ENCODE results near the gene SORCS2. TPM values are rescaled to one million over a fixed set of nuclear protein-coding genes. Genes with fewer than 3 reads are reported as not detected.

Gene SORCS2
- total and polyA plus RNA-seq, 8 donors: 4.6 to 9.7 (median 7.2) TPM

DNA sequence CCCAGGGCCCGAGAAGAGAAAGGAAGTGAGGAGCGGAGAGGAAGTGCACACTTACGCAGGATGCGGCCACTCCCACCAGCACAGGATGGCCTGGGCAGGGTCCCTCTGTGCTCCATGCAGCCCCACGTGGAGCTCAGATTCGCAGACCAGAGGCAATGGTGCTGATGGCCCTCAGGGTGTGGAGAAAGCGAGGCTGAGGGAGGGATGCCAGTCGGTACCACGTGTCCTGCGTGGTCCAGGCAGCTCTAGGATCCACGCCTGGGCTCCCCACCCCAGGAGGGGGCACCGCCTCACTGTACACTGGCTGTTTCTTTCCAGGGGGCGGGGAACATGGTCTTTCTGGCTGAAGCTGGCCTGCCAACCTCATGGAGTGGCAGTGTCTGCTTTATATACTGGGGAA is 505.5 kb downstream of the SORCS2 start:
- ATAC-seq: no peak
- peaks cover 0 to 39% of the 10 kb centered on the region in 2 donors for H3K27me3 ChIP-seq
- no peaks in the 10 kb centered on the region for H3K4me1 ChIP-seq
- no peak overlapping the region for H3K27ac ChIP-seq
- no peak overlapping the region for H3K4me3 ChIP-seq
- TF ChIP-seq, protein P1, sequence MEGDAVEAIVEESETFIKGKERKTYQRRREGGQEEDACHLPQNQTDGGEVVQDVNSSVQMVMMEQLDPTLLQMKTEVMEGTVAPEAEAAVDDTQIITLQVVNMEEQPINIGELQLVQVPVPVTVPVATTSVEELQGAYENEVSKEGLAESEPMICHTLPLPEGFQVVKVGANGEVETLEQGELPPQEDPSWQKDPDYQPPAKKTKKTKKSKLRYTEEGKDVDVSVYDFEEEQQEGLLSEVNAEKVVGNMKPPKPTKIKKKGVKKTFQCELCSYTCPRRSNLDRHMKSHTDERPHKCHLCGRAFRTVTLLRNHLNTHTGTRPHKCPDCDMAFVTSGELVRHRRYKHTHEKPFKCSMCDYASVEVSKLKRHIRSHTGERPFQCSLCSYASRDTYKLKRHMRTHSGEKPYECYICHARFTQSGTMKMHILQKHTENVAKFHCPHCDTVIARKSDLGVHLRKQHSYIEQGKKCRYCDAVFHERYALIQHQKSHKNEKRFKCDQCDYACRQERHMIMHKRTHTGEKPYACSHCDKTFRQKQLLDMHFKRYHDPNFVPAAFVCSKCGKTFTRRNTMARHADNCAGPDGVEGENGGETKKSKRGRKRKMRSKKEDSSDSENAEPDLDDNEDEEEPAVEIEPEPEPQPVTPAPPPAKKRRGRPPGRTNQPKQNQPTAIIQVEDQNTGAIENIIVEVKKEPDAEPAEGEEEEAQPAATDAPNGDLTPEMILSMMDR (IDR thresholded peaks at IDR 0.05): no peak
- DNase-seq: peak in 1 of 4 donors; percentile 57
- no peaks in the 10 kb centered on the region for H3K36me3 ChIP-seq
- intact Hi-C loops (cut with DNase I): no loop called here
- no peaks in the 10 kb centered on the region for H3K9me3 ChIP-seq

DNA sequence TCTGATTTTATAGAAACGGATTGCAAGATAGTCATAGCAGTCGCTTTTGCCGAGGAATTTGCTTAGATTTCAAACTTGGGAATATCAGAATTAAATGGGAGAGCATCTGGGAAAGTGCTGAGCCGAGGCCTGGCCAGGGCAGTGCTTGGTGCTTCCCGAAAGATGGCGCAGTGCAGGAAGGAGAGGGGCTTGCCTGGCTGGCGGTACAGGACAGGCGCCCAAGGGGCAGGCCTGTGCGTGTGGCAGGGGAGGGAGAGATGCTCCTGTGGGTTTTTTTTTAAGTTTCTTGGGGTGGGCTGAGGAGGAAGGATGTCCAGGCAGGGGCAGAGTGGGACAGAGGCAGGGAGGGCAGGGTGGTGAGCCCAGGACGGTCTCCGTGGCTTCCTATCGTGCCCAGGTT is 506.2 kb downstream of the SORCS2 start:
- no peaks in the 10 kb centered on the region for H3K36me3 ChIP-seq
- no peak overlapping the region for H3K4me3 ChIP-seq
- no peaks in the 10 kb centered on the region for H3K4me1 ChIP-seq
- peak; percentile 30 for ATAC-seq
- DNase-seq: peak in 1 of 4 donors; percentile 36
- H3K27me3 ChIP-seq: peaks cover 0 to 46% of the 10 kb centered on the region in 2 donors
- TF ChIP-seq, protein P1 (IDR thresholded peaks at IDR 0.05): no peak
- no peak overlapping the region for H3K27ac ChIP-seq
- H3K9me3 ChIP-seq: no peaks in the 10 kb centered on the region
- intact Hi-C loops (cut with DNase I): no loop called here

DNA sequence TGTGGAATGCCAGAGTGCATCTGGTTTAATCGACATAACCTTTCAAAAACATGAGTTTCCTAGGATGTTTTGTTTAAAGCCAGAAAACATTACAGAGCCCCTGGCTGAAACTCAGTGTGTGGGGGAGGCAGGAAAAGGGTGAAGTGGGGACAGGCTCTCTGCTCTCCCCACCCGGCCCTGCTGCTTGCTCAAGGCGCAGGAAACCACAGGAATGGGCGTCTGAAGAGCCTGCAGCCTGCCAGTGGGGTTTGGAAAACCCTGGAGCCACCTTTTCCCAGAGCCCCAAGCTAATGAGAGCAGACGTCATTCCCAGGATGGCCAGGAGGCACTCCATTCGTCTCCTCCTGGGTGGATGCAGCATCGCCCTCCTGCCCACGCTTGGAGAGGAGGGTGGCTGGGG is 506.7 kb downstream of the SORCS2 start:
- H3K36me3 ChIP-seq: no peaks in the 10 kb centered on the region
- no peak overlapping the region for H3K4me3 ChIP-seq
- no peak overlapping the region for H3K27ac ChIP-seq
- DNase-seq (peak in 2 of 4 donors; percentile 31 to 48), ATAC-seq (peak; percentile 62)
- H3K4me1 ChIP-seq: no peaks in the 10 kb centered on the region
- H3K9me3 ChIP-seq: no peaks in the 10 kb centered on the region
- TF ChIP-seq, protein P1 (IDR thresholded peaks at IDR 0.05): no peak
- intact Hi-C loops (cut with DNase I): no loop called here
- H3K27me3 ChIP-seq: peaks cover 0 to 49% of the 10 kb centered on the region in 2 donors

DNA sequence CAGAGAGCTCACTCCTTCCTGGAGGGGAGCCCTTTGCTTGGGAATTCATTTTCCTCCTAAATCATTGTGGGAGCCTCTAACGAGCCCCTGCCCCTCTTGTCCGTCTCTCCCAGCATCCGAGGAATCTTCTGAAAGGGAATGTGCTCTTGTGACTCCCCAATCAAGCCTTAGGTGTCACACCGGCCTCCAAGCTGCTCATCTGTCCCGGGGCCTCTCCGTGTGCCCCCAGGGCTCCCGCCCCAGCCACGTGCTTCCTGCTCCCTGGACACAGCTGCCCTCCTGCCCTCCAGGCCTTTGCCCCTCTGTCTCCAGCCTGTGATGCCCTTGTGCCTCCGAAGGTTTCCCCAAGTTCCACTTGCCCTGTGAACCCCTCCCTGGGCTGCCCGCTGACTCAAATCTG is 507.5 kb downstream of the SORCS2 start:
- DNase-seq (peak in 1 of 4 donors; percentile 62), ATAC-seq (no peak)
- intact Hi-C loops (cut with DNase I): no loop called here
- H3K27me3 ChIP-seq: peaks cover 0 to 54% of the 10 kb centered on the region in 2 donors
- no peak overlapping the region for H3K4me3 ChIP-seq
- no peaks in the 10 kb centered on the region for H3K4me1 ChIP-seq
- H3K36me3 ChIP-seq: no peaks in the 10 kb centered on the region
- no peak overlapping the region for H3K27ac ChIP-seq
- H3K9me3 ChIP-seq: no peaks in the 10 kb centered on the region
- TF ChIP-seq, protein P1 (IDR thresholded peaks at IDR 0.05): no peak

- ATAC-seq: no peak
- Histone ChIP-seq H3K9me3 (no peaks in the 10 kb centered on the region), H3K36me3 (no peaks in the 10 kb centered on the region), H3K4me3 (no peak overlapping the region), H3K4me1 (no peaks in the 10 kb centered on the region), H3K27me3 (peaks cover 0 to 54% of the 10 kb centered on the region in 2 donors), H3K27ac (no peak overlapping the region)
- intact Hi-C loops (cut with DNase I): no loop called here
- DNase-seq: peak in 1 of 4 donors; percentile 33
- TF ChIP-seq, protein P1 (IDR thresholded peaks at IDR 0.05): no peak
Measured at GRCh38 chr4:7700665-7701064, 508.3 kb downstream of the SORCS2 start.

All from left lung (tissue), 10 donors.